ENCODE measurements around the gene PHB1.

PHB1 gene

DNA sequence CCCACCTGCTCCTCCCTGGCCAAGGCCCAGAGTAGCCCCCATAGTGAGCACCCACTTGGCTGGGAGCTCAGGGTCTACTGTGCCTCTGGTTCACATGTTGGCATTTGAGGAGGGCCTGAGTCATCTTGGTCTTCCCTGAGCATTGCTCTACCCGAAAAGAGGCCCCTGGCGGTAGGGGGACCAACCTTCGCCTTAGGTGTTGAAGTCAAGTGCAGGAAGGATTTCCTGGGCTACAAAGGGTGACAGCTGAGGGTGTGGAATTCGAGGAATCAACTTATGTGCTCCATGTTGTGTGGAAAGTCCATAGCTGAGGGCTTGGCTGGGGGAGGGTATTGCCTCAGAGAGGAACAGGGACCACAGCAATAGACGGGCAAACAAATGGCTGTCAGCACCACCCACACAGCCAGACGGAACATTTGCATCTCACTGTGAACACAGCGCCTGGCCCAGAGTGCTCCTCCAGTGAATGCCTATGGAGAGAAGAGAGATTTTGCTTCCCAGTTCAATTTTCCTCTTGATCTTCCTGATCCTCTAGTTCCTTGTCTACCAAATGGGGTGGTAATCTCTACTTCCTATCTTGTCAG is 44.8 kb upstream of the PHB1 start:
- ChIA-PET POLR2A (no interaction called here), CTCF (interaction anchor here (1.7 to 4.0 kb wide), 3 partner anchors 24 to 97 kb away, joined by 6 to 30 read pairs (median 10); no protein-coding TSS in a partner anchor)
- TF ChIP-seq EGR2 (tag by site-specific recombination; IDR thresholded peaks at IDR 0.05; ENCODE audit: low read depth) (0 out of 2 replicates have a peak, but pooled peaks have one; percentile 33), ZNF335 (tag by site-specific recombination; conservative IDR thresholded peaks at IDR 0.05) (no peak), ZFHX2 (tag by site-specific recombination; conservative IDR thresholded peaks at IDR 0.05) (peak; percentile 65)
- H3K36me3 ChIP-seq (ENCODE audit: control insufficient read depth in 2 of 2, insufficient read depth in 1 of 2, low read length in 2 of 2), result no peaks in the 10 kb centered on the region
- no peak overlapping the region for H3K4me3 ChIP-seq (ENCODE audit: low read depth, low read length)
- H3K4me1 ChIP-seq (ENCODE audit: control insufficient read depth, insufficient read depth, low read length), result no peaks in the 10 kb centered on the region; the same call in 1 of the 2 replicates
- no peaks in the 10 kb centered on the region for H3K9me3 ChIP-seq (ENCODE audit: control insufficient read depth, insufficient read depth, low read depth, low read length)
- no peak overlapping the region for H3K27ac ChIP-seq (ENCODE audit: extremely low read depth, low read depth, low read length)

DNA sequence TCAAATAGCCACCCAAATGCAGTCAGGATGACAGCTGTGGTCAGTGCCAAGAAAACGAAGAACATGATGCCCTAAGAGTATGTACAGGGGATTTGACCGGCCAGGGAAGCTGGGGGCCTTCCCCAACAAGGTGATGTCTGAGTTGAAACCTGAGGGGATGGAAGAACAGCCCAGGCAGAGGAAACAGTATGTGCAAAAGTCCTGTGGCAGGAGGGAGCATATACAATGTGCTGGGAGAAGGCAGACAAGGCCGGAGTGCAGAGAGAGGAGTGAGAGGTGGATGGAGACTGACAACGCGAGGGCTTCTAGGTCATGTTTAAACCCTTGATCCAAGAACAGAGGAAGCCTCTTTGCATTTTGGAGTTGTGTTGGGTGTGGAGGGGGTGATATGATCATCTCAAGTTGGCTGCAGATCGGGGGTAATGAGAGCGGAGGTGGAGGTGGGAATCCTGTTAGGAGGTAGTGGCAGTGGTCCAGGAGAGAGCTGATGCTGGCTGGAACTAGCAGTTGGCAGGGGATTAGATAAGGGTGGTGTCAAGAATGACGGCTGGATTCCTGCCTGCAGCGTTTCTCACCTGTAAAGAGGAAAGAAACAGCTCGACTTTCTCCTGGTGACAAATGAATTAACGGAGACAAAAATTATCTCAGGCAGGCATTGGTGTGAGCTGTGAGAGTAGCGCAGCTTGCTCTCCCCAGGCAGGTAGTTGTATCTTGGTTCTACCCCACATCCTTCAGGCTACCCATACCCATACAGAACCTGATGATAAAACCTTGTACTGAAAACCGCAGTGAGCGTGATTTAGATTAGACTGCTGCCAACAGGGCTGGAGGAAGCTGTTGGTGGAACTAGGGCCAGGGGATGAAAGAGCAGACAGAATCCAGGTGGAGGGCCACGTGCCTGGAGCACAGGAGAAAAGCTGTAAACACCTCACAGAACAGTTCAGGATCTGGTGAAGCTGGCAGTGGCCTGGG is 43.2 kb upstream of the PHB1 start:
- no peak overlapping the region for H3K27ac ChIP-seq (ENCODE audit: extremely low read depth, low read depth, low read length)
- ChIA-PET POLR2A (interaction anchor here (0.7 kb wide), 1 partner anchor 188 kb away, joined by 7 read pairs; no protein-coding TSS in a partner anchor), CTCF (interaction anchor here (0.6 to 4.0 kb wide), 6 partner anchors 10 to 112 kb away, joined by 3 to 30 read pairs (median 6); no protein-coding TSS in a partner anchor)
- H3K9me3 ChIP-seq (ENCODE audit: control insufficient read depth, insufficient read depth, low read depth, low read length), result no peaks in the 10 kb centered on the region
- no peaks in the 10 kb centered on the region; the same call in 1 of the 2 replicates for H3K4me1 ChIP-seq (ENCODE audit: control insufficient read depth, insufficient read depth, low read length)
- H3K36me3 ChIP-seq (ENCODE audit: control insufficient read depth in 2 of 2, insufficient read depth in 1 of 2, low read length in 2 of 2), result no peaks in the 10 kb centered on the region
- TF ChIP-seq ZNF623 (tag by site-specific recombination; IDR thresholded peaks at IDR 0.05), result peak; percentile 92
- 0 out of 2 replicates have a peak, but pooled peaks have one; percentile 49 for TF ChIP-seq EGR2 (tag by site-specific recombination; IDR thresholded peaks at IDR 0.05; ENCODE audit: low read depth)
- no peak for TF ChIP-seq ZNF155 (tag by site-specific recombination; IDR thresholded peaks at IDR 0.05)
- H3K4me3 ChIP-seq (ENCODE audit: low read depth, low read length), result no peak overlapping the region

DNA sequence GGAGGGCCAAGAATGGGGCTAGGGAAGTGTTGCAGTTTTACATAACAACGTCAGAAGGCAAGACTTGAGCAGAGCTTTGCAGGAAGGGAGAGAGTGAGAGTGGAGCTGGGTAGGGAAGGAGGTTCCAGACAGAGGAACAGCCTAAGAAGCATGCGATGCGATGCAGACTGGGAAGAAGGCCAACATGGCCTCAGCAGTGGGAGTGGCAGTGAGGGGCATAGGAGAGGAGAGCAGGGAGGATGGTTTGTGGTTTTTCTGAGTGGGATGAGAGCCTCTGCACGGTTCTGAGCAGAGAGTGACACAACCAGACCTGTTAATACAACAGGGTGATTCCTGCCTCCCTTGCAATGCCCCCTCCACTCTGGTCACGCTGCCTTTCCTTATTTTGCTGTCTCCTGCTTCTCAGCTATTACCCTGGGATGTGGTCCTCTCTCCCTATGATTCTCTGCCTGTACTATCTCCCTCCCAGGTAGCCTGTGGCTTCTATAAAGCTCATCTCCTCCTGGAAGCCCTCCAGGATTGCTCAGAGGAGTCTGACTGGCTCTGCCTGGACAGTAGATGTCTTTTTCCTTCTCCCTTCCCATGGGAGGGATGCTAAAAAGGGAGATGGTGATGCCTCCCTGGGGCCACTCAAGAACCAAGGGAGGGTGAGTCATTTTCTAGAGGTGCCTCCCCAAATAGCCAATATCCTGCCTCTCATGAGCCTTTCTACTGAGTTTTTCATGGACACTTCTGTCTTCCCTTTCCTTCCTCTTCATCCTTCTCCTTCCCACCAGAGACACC is 41.7 kb upstream of the PHB1 start:
- H3K27ac ChIP-seq (ENCODE audit: extremely low read depth, low read depth, low read length), result no peak overlapping the region
- POLR2A ChIA-PET, result no interaction called here
- H3K4me3 ChIP-seq (ENCODE audit: low read depth, low read length), result no peak overlapping the region
- CTCF ChIA-PET, result interaction anchor here (0.6 to 4.0 kb wide), 7 partner anchors 10 to 101 kb away, joined by 3 to 30 read pairs (median 5); no protein-coding TSS in a partner anchor
- H3K4me1 ChIP-seq (ENCODE audit: control insufficient read depth, insufficient read depth, low read length), result no peaks in the 10 kb centered on the region; the same call in 1 of the 2 replicates
- H3K36me3 ChIP-seq (ENCODE audit: control insufficient read depth in 2 of 2, insufficient read depth in 1 of 2, low read length in 2 of 2), result no peaks in the 10 kb centered on the region
- H3K9me3 ChIP-seq (ENCODE audit: control insufficient read depth, insufficient read depth, low read depth, low read length), result no peaks in the 10 kb centered on the region
- TF ChIP-seq, protein P1, sequence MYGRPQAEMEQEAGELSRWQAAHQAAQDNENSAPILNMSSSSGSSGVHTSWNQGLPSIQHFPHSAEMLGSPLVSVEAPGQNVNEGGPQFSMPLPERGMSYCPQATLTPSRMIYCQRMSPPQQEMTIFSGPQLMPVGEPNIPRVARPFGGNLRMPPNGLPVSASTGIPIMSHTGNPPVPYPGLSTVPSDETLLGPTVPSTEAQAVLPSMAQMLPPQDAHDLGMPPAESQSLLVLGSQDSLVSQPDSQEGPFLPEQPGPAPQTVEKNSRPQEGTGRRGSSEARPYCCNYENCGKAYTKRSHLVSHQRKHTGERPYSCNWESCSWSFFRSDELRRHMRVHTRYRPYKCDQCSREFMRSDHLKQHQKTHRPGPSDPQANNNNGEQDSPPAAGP (tag by site-specific recombination; IDR thresholded peaks at IDR 0.05), result peak; percentile 70
- TF ChIP-seq, protein P2, sequence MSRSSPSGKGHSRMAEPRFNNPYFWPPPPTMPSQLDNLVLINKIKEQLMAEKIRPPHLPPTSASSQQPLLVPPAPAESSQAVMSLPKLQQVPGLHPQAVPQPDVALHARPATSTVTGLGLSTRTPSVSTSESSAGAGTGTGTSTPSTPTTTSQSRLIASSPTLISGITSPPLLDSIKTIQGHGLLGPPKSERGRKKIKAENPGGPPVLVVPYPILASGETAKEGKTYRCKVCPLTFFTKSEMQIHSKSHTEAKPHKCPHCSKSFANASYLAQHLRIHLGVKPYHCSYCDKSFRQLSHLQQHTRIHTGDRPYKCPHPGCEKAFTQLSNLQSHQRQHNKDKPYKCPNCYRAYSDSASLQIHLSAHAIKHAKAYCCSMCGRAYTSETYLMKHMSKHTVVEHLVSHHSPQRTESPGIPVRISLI (tag by site-specific recombination; IDR thresholded peaks at IDR 0.05), result no peak
- TF ChIP-seq, protein P3, sequence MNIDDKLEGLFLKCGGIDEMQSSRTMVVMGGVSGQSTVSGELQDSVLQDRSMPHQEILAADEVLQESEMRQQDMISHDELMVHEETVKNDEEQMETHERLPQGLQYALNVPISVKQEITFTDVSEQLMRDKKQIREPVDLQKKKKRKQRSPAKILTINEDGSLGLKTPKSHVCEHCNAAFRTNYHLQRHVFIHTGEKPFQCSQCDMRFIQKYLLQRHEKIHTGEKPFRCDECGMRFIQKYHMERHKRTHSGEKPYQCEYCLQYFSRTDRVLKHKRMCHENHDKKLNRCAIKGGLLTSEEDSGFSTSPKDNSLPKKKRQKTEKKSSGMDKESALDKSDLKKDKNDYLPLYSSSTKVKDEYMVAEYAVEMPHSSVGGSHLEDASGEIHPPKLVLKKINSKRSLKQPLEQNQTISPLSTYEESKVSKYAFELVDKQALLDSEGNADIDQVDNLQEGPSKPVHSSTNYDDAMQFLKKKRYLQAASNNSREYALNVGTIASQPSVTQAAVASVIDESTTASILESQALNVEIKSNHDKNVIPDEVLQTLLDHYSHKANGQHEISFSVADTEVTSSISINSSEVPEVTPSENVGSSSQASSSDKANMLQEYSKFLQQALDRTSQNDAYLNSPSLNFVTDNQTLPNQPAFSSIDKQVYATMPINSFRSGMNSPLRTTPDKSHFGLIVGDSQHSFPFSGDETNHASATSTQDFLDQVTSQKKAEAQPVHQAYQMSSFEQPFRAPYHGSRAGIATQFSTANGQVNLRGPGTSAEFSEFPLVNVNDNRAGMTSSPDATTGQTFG (tag by site-specific recombination; IDR thresholded peaks at IDR 0.05; ENCODE audit: borderline replicate concordance), result no peak
- TF ChIP-seq, protein P4, sequence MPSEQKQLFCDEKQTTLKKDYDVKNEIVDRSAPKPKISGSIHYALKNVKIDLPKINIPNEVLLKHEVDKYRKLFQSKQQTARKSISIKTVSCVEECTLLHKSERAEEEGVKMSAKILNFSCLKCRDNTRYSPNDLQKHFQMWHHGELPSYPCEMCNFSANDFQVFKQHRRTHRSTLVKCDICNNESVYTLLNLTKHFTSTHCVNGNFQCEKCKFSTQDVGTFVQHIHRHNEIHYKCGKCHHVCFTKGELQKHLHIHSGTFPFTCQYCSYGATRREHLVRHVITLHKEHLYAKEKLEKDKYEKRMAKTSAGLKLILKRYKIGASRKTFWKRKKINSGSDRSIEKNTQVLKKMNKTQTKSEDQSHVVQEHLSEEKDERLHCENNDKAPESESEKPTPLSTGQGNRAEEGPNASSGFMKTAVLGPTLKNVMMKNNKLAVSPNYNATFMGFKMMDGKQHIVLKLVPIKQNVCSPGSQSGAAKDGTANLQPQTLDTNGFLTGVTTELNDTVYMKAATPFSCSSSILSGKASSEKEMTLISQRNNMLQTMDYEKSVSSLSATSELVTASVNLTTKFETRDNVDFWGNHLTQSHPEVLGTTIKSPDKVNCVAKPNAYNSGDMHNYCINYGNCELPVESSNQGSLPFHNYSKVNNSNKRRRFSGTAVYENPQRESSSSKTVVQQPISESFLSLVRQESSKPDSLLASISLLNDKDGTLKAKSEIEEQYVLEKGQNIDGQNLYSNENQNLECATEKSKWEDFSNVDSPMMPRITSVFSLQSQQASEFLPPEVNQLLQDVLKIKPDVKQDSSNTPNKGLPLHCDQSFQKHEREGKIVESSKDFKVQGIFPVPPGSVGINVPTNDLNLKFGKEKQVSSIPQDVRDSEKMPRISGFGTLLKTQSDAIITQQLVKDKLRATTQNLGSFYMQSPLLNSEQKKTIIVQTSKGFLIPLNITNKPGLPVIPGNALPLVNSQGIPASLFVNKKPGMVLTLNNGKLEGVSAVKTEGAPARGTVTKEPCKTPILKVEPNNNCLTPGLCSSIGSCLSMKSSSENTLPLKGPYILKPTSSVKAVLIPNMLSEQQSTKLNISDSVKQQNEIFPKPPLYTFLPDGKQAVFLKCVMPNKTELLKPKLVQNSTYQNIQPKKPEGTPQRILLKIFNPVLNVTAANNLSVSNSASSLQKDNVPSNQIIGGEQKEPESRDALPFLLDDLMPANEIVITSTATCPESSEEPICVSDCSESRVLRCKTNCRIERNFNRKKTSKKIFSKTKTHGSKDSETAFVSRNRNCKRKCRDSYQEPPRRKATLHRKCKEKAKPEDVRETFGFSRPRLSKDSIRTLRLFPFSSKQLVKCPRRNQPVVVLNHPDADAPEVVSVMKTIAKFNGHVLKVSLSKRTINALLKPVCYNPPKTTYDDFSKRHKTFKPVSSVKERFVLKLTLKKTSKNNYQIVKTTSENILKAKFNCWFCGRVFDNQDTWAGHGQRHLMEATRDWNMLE (tag by site-specific recombination; conservative IDR thresholded peaks at IDR 0.05; ENCODE audit: low read depth), result no peak
- no peak for TF ChIP-seq ZNF202 (tag by site-specific recombination; IDR thresholded peaks at IDR 0.05; ENCODE audit: borderline replicate concordance)
- TF ChIP-seq SCRT1 (tag by site-specific recombination; IDR thresholded peaks at IDR 0.05; ENCODE audit: borderline replicate concordance), result no peak
- no peak for TF ChIP-seq ZNF23 (tag by site-specific recombination; IDR thresholded peaks at IDR 0.05; ENCODE audit: borderline replicate concordance)
- no peak for TF ChIP-seq MEIS1 (CRISPR knock-in tag; IDR thresholded peaks at IDR 0.05; ENCODE audit: borderline replicate concordance)
- TF ChIP-seq ZNF174 (tag by site-specific recombination; IDR thresholded peaks at IDR 0.05), result no peak
- no peak for TF ChIP-seq KLF16 (tag by site-specific recombination; IDR thresholded peaks at IDR 0.05)
- no peak for TF ChIP-seq ZNF239 (tag by site-specific recombination; IDR thresholded peaks at IDR 0.05)
- TF ChIP-seq TRIM28 (IDR thresholded peaks at IDR 0.05; ENCODE audit: borderline replicate concordance, low read length), result no peak
